Lung (tissue), 12 donors: ENCODE measurements around the gene STARD8. TPM values are rescaled to one million over a fixed set of nuclear protein-coding genes. Genes with fewer than 3 reads are reported as not detected.

Experiments used
- ATAC-seq: fragments of 200-7000 bp; cut with Tn5 transposase; one replicate; pipeline ENCODE4 v1.9.1; 2020; ENCODE audit warnings: moderate number of reproducible peaks; ENCODE audit not compliant: insufficient read depth, low FRiP score
- DNase-seq, 3 donors: peaks; one replicate each; pipeline ENCODE4 v3.0.0-alpha.2; 2013 to 2017
- H3K27ac ChIP-seq, 2 donors: one replicate each; pipeline ENCODE4 v1.5.1; 2013; ENCODE audit warnings: mild to moderate bottlenecking in 2 of 2, moderate library complexity in 2 of 2, control low read depth in 1 of 2, inconsistent platforms in 1 of 2, low read depth in 1 of 2, low read length in 1 of 2
- H3K27me3 ChIP-seq, 3 donors: one replicate each; pipeline ENCODE4 v1.5.1; 2013; ENCODE audit warnings: low read length in 2 of 3; ENCODE audit not compliant: control insufficient read depth in 3 of 3, insufficient read depth in 3 of 3
- H3K36me3 ChIP-seq, 4 donors: one replicate each; pipeline ENCODE4 v1.5.1; 2013; ENCODE audit warnings: low read length in 4 of 4, mild to moderate bottlenecking in 1 of 4, moderate library complexity in 1 of 4; ENCODE audit not compliant: control insufficient read depth in 4 of 4, insufficient read depth in 4 of 4
- H3K4me1 ChIP-seq, 5 donors: one replicate each; pipeline ENCODE4 v1.5.1; 2013; ENCODE audit warnings: low read length in 5 of 5, mild to moderate bottlenecking in 2 of 5, moderate library complexity in 1 of 5; ENCODE audit not compliant: control insufficient read depth in 5 of 5, insufficient read depth in 5 of 5
- H3K4me3 ChIP-seq: one replicate; pipeline ENCODE4 v1.5.1; 2013; ENCODE audit warnings: mild to moderate bottlenecking, control low read depth, moderate library complexity
- H3K9ac ChIP-seq, 2 donors: one replicate each; pipeline ENCODE4 v1.5.1; 2013; ENCODE audit warnings: low read length in 2 of 2, control low read depth in 1 of 2; ENCODE audit not compliant: insufficient read depth in 1 of 2
- H3K9me3 ChIP-seq, 4 donors: one replicate each; pipeline ENCODE4 v1.5.1; 2013; ENCODE audit warnings: low read length in 3 of 4, mild to moderate bottlenecking in 1 of 4, moderate library complexity in 1 of 4; ENCODE audit not compliant: control insufficient read depth in 4 of 4, insufficient read depth in 3 of 4
- WGBS, 2 donors: extraction: QIAGEN DNeasy Blood & Tissue Kit; methylation state at CpG; one replicate each; pipeline ENCODE4 v1.1.7; 2013; 5-methylcytosine and 5-hydroxymethylcytosine counted together
- polyA plus RNA-seq, 2 donors: library from polyadenylated mRNA; stranded (reverse); fragments of 200-250 nt; gene quantifications; one replicate each; pipeline ENCODE4 v1.2.1, GENCODE V29; 2013
- total RNA-seq, 2 donors: library from RNA; depleted of rRNA in 1 of 2; stranded (reverse); fragments of >200 nt in 1 of 2; gene quantifications; one replicate each; pipeline ENCODE4 v1.2.1, GENCODE V29; 2014 to 2021
- TF ChIP-seq, protein P1 (sequence below): IDR thresholded peaks from 2 replicates; pipeline ENCODE4 v1.5.1; 2012; ENCODE audit warnings: mild to moderate bottlenecking; ENCODE audit errors: control extremely low read depth, extremely low read depth
- donor health status: control.
- donor health status: control.
- donor health status: Bipolar disorder and iron deficiency.
- donor health status: healthy.
- donor health status: DM: yes; HTN: yes; CAD: no.

Gene STARD8
- total and polyA plus RNA-seq, 4 donors: 5.7 to 20.2 (median 18.5) TPM

DNA sequence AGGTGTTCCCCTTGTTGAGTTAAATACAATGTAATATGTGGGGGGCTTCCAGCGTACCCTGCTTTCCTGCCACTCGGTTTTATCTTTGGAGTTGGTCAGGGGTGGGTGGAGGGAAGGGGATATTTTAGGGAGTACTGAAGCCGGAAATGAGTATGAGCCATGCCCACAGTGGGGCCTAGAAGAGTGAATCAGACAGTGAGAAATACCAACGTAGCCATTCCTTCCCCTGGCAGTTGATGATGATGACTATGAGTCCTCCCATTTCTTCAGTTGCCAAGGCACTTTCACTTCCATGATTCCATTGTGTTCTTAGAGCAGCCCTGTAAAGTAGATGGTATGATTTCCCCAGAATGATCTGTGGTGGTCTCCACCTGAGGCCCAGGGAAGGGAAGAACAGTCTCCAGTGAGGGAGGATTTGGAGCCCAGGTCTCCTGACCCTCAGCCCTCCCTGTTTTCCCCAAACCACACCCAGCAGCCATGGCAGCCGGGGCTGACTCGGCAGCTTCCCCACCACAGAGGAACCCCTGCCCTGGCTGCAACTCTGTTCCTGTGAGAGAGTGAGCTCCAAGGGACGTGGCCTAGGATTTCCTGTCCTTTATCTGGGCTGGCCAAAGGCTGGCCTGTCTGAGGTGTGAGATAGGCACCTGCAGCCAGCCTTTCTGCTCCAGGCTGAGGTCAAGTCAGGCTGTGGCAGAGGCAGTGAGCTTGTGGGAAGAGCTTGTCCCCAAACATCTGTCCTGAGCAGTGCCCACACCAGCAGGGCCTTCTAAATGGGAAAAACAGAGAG lies 52.7 kb downstream of the STARD8 start:
- DNase-seq (no peak), ATAC-seq (no peak)
- 45 to 50% methylated on average over 4 to 7 of the region's 7 CpGs for WGBS, 2 donors
- Histone ChIP-seq H3K9ac (no peak overlapping the region), H3K27me3 (peaks cover 0 to 4% (median 2%) of the 10 kb centered on the region in 3 donors), H3K4me3 (no peak overlapping the region), H3K4me1 (peaks cover 0 to 30% (median 0%) of the 10 kb centered on the region in 5 donors), H3K9me3 (no peaks in the 10 kb centered on the region), H3K27ac (peak overlapping the region; percentile 15 to 68), H3K36me3 (no peaks in the 10 kb centered on the region)
- TF ChIP-seq, protein P1, sequence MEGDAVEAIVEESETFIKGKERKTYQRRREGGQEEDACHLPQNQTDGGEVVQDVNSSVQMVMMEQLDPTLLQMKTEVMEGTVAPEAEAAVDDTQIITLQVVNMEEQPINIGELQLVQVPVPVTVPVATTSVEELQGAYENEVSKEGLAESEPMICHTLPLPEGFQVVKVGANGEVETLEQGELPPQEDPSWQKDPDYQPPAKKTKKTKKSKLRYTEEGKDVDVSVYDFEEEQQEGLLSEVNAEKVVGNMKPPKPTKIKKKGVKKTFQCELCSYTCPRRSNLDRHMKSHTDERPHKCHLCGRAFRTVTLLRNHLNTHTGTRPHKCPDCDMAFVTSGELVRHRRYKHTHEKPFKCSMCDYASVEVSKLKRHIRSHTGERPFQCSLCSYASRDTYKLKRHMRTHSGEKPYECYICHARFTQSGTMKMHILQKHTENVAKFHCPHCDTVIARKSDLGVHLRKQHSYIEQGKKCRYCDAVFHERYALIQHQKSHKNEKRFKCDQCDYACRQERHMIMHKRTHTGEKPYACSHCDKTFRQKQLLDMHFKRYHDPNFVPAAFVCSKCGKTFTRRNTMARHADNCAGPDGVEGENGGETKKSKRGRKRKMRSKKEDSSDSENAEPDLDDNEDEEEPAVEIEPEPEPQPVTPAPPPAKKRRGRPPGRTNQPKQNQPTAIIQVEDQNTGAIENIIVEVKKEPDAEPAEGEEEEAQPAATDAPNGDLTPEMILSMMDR: no peak

DNA sequence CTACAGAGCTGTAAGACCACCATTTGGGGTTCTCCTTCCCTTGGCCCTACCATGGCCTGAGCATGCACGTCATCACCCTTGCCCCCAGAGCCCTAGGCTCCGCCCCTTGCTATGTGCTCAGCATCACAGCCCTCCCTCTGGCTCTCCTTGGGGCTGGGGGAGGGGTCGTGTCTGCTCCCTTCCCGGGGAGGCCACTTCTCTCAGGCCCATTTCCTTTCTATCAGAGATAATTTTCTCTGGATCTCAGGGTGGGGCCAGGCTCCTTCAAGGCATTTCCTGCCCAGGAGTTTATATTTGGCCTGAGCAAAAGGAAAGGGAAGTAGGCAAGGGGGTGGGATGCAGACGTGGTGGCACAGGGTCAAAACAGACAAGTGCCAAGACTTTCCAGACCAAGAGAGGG lies 55.9 kb downstream of the STARD8 start:
- H3K27me3 ChIP-seq: peaks cover 0 to 2% (median 0%) of the 10 kb centered on the region in 3 donors
- TF ChIP-seq, protein P1: no peak
- H3K36me3 ChIP-seq: no peaks in the 10 kb centered on the region
- peak overlapping the region in 1 of 2 donors; percentile 38 for H3K27ac ChIP-seq
- H3K9me3 ChIP-seq: no peaks in the 10 kb centered on the region
- DNase-seq (peak in 1 of 3 donors; percentile 27), ATAC-seq (no peak)
- H3K4me3 ChIP-seq: no peak overlapping the region
- H3K9ac ChIP-seq: no peak overlapping the region
- 8 to 30% methylated on average over 3 to 5 of the region's 5 CpGs for WGBS, 2 donors
- H3K4me1 ChIP-seq: peaks cover 0 to 33% (median 0%) of the 10 kb centered on the region in 5 donors

DNA sequence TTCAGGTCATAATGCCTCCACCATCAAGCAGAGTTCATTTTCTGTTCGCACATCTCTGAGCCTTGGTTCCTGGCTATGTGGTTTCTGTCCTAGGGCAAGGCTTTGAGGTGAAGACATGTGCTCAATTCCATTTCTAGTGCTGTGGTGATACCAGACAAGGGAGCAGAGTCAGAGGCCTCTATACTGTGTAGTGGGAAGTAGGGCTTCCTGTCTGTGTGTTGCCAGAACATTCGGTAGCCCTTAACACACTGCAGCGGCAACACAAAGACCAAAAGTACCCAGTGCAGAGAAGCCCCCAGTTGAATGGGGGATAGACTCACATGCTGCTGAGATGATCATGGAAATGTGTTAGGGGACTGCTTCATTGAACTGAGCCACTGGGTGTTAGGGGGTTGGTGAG lies 56.4 kb downstream of the STARD8 start:
- DNase-seq: no peak
- Histone ChIP-seq H3K27me3 (peaks cover 0 to 2% (median 0%) of the 10 kb centered on the region in 3 donors), H3K27ac (peak overlapping the region in 1 of 2 donors; percentile 38), H3K9ac (no peak overlapping the region), H3K4me1 (peaks cover 0 to 33% (median 0%) of the 10 kb centered on the region in 5 donors), H3K4me3 (no peak overlapping the region), H3K36me3 (no peaks in the 10 kb centered on the region), H3K9me3 (no peaks in the 10 kb centered on the region)
- WGBS, 2 donors: 5 to 68% methylated on average over 3 of the region's 3 CpGs
- no peak for ATAC-seq
- TF ChIP-seq, protein P1: no peak
